GM19035 (cell line): ENCODE results near the gene PLXNB2.
A peak's percentile ranks its signal among the peaks of the same experiment; 100 is the strongest.
"Not testable (repeated sequence)": the region's sequence is repeated elsewhere in the genome, so short reads cannot be mapped to it uniquely, and the experiment has no call there.

Experiments
- ATAC-seq: cut with Tn5 transposase; IDR thresholded peaks from one replicate; pipeline ENCODE4 v1.9.1; 2021; ENCODE audit not compliant: unreplicated experiment

Gene PLXNB2

DNA sequence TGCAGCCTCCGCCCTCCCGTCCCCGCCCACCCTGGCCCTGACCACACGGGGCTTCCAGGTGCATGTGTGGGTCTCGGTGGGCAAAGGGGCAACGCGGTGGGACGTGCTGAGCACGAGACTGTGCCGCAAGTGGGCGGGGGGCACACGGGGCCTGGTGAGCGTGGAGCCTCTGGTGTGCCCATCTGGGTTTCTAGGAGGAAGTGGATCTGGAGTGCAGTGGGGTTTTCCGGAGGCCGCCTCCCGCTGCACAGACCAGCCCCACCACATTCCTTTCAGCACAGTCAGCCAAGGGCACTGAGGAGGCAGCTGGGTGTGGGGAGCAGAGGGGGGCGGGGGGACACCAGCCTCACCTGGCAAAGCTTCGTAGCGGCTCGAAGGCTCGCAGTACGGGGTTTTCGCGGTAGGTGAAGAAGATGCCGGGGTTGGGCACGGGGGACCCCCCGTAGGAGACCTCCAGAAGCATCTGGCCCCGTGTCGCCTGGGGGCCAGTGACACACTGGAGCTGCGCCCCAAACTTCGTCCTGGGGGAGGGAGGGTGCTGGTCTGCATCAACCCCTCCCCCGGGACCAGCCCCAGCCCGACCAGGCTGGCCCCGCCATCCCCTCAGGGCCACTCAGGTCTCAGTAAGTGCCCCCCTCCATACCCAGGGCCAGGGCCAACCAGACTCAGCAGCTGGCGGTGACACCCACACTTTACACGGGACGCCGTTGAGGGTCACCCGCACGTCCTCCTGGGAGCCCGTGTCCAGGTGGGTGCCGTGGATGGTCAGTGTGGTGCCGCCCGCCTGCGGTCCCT is 24.9 kb downstream of the PLXNB2 start:
- no peak for ATAC-seq

GRCh38 chr22:50281957-50282356 is 25.5 kb downstream of the PLXNB2 start:
- ATAC-seq = no peak

DNA sequence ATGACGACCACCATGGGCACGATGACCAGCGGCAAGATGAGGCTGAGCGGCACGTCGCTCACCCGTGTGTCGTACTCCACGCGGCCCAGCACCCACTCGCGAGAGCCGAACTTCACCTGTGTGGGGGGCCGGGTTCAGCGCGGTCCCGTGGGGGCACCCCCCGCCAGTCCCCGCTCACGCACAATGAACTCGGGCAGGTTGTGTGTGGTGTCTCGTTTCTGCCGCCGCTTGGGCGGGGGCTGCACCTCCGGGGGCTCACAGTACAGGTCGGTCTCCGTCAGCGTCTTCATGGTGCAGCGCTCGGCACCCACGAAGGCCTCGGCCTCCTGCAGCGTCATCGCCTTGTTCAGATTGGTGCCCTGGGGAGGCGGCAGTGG is 26.1 kb downstream of the PLXNB2 start:
- ATAC-seq = no peak

- no peak for ATAC-seq
Measured at GRCh38 chr22:50280708-50281383, 26.6 kb downstream of the PLXNB2 start.

- no peak for ATAC-seq
Measured at GRCh38 chr22:50280022-50280707, 27.3 kb downstream of the PLXNB2 start.

DNA sequence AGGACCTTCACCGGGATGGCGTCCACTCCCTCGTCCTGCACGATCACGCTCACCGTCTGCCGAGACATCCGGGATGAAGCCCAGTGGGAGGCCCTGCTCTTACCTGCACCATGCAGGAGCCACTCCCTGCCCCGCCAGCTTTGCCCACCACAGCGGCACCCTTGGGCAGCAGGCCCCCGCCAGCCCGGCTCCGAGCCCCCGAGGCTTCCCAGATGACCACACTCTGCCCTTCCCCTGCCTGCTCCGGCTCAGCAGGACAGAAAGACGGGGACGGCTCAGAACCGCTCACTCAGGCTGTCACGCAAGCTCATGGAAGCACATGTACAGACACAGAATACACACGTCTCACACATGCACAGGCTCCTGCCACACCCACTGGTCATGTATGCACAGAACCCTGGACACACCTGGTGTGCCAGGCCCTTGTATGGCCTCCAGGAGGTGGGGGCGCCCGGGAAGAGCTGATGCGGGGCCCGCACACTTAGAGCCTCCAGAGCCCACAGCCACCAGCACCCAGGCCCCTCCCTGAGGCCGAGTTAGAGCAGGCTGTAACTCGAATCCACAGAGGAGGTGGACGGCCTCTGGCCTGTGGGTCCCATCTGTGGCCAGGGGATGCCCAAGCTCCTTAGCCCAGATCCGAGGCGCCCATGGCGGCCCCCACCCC is 28.4 kb downstream of the PLXNB2 start:
- ATAC-seq = no peak

GRCh38 chr22:50278461-50278860 is 29.0 kb downstream of the PLXNB2 start:
- ATAC-seq = no peak

DNA sequence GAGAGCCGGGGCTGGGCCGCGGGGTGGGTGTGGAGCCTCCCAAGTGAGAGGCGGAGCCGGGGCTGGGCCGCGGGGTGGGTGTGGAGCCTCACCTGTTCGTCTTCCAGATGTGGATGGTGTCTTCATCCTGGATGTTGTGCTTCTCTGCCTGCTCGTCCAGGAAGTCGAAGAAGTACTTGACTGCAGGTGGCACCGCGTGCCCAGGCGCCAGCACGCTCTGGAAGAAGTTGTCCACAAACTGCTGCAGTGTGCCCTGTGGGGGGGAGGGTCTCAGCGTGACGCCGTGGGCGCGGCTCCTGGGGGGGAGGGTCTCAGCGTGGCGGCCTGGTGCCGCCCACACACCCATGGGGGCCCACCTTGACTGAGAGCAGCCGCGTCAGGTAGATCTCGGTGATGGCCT is 29.7 kb downstream of the PLXNB2 start:
- ATAC-seq = no peak

- no peak for ATAC-seq
Measured at GRCh38 chr22:50276143-50276542, 31.3 kb downstream of the PLXNB2 start.

DNA sequence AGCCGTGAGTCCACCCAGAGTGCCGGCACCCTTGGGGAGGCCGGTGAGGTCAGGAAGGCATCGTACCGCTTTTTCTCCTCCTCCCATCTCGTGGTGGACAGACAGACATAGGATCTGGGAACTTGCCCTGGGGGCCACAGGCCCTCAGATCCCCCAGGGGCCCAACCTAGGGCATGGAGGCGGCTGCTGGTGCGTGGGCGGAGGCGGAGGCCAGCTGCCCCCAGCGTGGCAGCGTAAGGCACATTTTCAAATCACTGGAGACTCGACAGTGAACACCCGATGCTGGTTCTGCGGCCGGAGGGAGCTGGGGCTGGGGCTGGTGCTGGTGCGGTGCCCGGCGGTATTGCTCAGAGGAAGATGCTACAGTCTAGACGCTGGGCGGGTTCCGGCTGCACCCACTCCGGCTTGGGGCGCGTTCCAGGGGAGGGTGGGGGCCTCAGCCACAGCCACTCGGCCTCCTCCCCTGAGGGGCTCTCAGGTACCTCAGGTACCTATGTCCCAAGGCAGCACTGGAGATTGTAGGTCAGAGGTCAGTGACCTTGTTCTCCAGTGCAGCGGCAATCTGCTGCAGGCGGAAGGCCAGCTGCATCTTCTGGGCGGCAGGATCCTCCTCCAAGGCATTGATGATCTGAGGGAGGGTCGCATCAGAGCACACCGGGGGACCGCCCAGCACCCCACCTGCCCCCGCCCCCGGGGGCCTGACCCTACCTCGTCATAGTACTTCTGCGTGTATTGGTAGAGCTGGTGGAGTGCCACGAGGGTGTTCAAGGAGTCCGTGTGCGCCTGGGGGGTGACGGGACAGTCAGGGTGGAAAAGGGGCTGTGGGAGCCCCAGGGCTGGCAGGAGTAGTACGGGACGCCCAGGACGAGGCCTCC is 32.0 kb downstream of the PLXNB2 start:
- no peak for ATAC-seq

- no peak for ATAC-seq
Measured at GRCh38 chr22:50274771-50275170, 32.7 kb downstream of the PLXNB2 start.

DNA sequence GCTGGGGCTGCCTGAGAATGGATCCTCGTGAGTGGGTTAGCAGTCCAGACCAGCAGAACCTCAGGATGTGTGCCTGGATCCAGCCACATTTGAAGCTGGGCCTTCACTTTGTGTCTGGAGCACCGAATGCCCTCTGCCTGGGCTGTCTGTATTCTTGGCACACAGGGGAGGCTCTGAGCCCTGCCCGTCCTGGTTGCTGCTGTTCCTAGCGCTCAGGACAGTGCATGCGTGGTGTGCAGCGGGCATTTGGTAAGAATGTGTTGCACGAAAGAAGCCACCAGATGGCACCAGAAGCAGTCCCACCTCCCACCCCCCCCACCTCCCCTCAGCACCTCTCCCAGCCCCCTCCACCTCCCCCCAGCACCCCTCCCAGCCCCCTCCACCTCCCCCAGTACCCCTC is 33.1 kb downstream of the PLXNB2 start:
- no peak for ATAC-seq

DNA sequence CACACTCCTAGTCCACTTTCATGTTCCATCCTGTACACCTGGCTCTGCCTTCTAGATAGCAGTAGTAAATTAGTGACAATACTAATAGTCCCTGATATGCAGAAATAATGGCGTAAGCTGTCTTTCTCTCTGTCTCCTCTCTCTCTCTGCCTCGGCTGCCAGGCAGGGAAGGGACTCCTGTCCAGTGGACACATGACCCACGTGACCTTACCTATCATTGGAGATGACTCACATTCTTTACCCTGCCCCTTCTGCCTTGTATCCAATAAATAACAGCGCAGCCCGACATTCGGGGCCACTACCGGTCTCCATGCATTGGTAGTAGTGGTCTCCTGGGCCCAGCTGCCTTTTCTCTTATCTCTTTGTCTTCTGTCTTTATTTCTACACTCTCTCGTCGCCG is 33.7 kb downstream of the PLXNB2 start:
- not testable (repeated sequence) for ATAC-seq

DNA sequence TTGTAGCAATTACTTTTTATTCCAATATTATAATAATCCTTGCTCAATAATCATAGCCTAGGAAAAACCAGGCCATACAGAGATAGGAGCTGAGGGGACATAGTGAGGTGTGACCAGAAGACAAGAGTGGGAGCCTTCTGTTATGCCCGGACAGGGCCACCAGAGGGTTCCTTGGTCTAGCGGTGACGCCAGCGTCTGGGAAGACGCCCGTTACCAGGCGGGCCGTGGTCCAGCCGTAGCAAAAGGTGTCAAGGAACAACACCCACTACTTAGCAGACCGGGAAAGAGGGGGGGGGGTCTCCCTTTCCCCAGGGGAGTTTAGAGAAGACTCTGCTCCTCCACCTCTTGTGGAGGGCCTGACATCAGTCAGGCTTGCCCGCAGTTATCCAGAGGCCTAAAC is 34.1 kb downstream of the PLXNB2 start:
- not testable (repeated sequence) for ATAC-seq

GRCh38 chr22:50272044-50272802 is 35.2 kb downstream of the PLXNB2 start:
- ATAC-seq = no peak

DNA sequence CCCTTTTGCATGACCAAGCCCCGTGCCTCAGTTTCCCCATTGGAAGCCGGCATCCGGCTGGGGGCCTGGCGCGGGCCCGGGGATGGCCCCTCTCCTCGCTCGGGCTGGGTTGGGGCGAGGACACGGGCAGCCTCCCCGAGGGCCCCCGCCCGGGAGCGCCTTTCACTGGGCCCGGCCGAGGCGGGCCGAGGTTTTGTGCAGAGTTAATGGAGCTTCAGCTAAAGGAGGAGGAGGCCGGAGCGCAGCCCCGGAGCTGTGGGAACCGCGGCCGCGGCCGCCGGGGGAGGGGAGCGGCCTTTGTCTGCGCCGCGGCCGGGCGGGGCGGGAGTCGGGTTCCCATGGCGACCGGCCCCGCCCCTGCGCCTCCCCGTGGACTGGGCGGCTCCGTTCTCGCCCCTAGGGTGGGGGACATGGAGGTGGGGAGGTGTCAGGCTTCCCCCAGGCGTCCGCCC is 35.9 kb downstream of the PLXNB2 start:
- no peak for ATAC-seq

GRCh38 chr22:50270666-50271394 is 36.6 kb downstream of the PLXNB2 start:
- no peak for ATAC-seq

GRCh38 chr22:50269970-50270665 is 37.3 kb downstream of the PLXNB2 start, which contains the start of gene MAPK11:
TSS of gene MAPK11 (minus strand) at chr22:50270380. CDS start at chr22:50270292, 88 bp downstream.
- peak; percentile 41 for ATAC-seq
